HG03039 (cell line): Measurements from ENCODE around the gene COMTD1.
A peak's percentile ranks its signal among the peaks of the same experiment; 100 is the strongest.

Experiments used
- ATAC-seq: cut with Tn5 transposase; IDR thresholded peaks from one replicate; pipeline ENCODE4 v1.9.1; 2021; ENCODE audit warnings: mild to moderate bottlenecking, moderate library complexity; ENCODE audit not compliant: unreplicated experiment

Gene COMTD1

DNA sequence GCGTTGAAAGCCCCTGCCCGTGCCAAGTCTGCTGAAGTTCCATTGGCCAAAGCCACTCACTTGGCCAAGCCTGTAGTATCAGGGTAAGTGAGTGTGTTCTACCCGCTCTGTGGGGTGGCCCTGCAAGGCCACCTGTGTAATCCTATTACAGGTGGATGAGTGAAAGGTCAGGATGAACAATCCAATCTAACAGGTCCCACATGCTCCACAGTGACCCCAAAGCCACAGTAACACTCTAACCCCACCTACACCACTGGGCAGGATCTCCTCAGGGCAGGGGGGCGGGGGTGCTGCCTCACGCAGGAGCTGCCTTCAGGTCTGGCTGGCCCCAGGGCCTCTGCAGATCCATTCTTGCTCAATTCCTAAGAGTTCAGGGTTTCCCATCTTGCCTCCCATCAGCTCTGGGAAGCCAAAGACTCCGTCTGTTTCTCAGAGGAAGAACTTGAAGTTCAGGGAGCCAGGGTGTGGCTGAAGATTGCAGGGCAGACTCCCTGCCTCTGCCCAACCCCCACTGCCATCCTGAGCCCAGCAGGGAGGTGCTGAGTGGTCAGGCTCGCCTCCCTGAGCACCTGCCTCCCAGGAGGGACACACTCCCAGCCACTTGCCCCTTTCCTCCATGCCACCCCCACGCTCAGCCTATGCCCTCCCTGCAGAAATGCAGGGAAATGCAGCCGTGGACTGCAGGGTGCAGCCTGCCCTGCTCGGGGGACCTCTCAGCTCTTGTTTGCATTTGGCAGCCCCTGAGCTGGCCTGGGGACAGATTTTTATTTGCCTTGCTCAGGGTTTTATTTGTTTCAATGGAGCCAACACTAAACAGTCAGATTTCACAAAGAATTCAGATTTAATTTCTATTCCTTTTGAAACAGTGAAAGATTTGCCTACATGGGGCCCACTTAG is 9.8 kb upstream of the COMTD1 start:
- ATAC-seq, result no peak

GRCh38 chr10:75244487-75245353 is 9.0 kb upstream of the COMTD1 start:
- no peak for ATAC-seq

DNA sequence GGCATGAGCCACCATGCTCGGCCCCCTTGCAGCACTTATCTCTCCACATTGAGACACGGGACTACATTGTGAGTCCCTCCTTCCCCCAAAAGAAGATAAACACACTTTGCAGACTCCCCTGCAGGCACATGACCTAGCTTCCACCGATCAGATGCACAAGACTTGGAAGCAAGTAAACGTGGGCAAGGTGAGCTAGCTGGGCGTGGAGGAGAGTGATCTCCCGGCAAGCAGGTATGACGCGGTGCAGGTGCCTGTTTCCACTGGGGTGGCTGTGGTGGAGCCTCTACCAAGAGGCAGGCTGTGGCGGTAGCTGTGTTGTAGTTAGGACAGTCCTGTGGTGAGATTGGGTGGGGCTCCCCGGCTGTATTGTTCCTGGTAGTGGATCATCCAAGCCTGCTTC is 7.7 kb upstream of the COMTD1 start:
- ATAC-seq, result no peak

DNA sequence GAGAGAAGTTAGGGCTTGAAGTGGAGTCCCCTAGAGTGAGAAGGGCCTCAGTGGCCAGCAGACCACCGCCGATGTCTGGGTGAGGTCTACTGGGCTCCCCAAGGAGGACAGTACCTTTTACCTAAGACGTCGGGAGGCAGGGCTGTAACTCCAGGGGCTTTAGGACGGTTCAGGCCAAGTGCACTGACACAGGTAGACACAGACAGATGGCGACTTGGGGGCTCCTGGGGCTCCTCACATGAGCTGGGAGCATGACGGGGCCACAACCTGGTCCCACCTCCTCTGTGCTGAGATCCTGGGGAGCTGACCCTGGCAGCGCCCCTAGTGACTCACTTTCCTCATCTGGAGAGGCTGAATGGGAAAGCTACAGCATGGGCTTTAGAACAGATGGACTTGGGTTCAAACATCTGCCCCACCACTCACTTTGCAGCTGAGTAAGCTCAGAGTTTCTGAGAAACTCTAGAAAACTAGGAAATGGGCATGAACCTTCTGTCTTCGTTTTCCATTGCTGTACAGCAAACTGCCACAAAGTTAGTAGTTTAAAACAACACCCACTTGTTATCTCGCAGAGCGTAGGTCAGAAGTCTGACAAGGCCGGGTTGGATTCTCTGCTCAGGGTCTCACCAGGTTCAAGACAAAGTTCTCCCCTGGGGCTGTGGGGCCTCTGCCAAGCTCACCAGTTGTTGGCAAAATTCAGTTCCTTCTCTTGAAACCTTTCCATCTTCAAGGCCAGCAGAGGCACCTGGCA is 4.7 kb upstream of the COMTD1 start:
- ATAC-seq, result no peak

DNA sequence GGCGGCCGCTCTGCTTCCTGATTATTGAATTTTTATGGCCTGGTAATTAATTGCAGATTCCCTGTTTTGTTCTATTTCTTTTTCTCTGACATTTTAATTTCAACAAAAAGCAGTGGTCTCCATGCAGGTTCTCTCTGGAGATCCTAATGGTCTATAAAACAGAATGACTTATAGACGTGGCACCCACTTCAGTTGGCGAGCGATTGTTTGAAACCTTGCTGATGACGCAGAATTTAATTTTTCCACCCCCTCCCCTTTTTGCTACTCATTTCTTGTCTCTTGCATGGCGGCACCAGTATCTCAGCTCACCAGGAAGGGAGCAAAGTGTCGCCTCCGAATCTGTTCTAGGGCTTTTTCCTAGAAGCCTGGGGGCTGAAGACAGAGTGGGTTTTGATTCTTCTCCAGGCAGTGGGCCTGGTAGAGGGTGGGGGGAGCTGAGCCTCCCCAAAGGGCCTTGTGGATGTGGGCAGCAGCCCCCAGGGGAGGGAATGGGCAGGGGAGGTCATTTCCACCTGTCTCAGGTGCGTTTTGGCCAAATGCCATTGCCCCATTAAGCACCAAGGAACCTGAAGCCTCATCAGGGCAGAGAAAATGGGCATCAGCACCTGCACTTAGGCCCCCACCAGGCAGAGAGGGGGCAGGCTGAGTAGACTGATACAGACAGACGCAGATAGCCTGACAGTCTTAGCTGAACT is 3.5 kb upstream of the COMTD1 start:
- no peak for ATAC-seq

DNA sequence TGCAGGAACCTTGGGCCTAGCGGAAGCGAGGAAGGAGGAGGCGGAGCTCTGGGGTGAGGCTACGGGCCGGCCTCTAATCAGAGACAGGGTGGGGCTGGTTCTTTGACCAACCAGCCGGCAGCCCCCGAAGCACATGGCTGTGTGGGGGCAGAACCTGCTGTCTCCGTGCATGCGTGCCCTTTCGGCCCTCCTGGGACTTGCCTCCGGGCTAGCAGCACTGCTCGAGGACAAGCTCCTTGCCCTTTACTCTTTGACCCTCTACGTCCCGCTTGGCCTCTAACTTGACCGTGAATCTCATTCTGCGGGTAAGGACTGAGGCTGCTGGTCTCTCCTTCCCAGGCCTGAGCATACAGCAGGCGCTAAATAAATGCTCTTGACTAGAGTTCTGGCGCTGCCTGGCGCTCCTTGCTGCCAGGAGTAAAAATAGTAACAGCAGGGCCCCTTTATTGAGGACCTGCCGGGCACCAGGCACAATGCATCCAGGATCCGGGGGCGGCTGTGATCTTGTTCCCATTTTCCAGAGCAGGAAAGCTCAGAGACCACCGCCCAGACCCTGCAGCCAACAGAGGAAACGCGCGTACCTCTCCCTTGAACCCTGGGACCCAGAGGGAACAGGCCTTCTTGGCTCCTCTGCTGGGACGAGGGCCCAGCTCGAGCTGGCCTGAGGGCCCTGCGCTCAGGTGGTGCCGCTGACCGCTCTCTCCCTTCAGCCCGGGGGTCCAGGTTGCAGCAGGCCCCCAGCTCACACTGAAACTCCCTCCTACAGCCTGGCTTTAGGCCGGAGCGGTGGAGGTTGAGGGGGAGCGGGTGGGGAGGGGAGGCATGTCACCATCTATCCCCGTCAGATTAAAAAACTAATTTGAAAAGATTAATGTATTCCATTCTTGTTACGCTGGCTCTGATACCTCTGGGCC is 2.7 kb upstream of the COMTD1 start:
- no peak for ATAC-seq

GRCh38 chr10:75236178-75236825 is 545 bp upstream of the COMTD1 start:
- no peak for ATAC-seq

- peak; percentile 1 for ATAC-seq
These were observed 928 bp downstream of the COMTD1 start for GRCh38 chr10:75234683-75235374.

DNA sequence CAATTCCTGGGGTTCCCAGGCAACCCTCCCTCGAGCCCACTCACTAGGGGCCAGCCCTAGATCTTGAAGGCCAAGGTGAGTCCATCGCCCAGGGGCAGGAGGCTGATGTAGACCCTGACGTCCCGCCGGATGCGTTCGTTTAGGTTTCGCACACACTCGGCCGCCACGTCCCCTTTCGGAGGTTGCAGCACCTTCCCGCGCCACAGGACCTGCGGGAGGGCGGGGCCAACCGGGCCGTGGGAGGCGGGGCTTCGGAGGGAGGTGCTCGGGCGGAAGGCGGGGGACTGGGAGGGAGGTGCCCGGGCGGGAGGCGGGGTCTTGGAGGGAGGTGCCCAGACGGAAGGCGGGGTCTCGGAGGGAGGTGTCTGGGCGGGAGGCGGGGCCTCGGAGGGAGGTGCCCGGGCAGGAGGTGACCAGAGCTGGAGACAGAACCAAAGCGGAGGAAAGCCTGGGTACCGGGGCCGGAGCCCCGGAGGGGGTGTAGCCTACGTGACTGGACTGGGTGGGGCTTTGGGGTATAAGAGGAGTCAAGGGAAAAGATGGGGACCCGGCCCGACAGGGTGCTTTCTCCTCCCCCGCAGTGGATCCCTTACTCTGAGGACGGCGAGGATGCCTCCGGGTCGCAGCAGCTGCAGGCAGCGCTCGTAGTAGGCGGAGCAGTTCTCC is 1.6 kb downstream of the COMTD1 start:
- peak; percentile 43 for ATAC-seq

- no peak for ATAC-seq
These were observed 2.2 kb downstream of the COMTD1 start for GRCh38 chr10:75233444-75234016.

GRCh38 chr10:75231672-75232581 is 3.8 kb downstream of the COMTD1 start:
- no peak for ATAC-seq

- peak; percentile 37 for ATAC-seq
These were observed 5.1 kb downstream of the COMTD1 start for GRCh38 chr10:75230600-75231038.

- no peak for ATAC-seq
These were observed 5.8 kb downstream of the COMTD1 start for GRCh38 chr10:75229971-75230370.

GRCh38 chr10:75228834-75229233 is 6.9 kb downstream of the COMTD1 start:
- ATAC-seq, result no peak

- ATAC-seq, result no peak
These were observed 7.5 kb downstream of the COMTD1 start for GRCh38 chr10:75228278-75228677.

DNA sequence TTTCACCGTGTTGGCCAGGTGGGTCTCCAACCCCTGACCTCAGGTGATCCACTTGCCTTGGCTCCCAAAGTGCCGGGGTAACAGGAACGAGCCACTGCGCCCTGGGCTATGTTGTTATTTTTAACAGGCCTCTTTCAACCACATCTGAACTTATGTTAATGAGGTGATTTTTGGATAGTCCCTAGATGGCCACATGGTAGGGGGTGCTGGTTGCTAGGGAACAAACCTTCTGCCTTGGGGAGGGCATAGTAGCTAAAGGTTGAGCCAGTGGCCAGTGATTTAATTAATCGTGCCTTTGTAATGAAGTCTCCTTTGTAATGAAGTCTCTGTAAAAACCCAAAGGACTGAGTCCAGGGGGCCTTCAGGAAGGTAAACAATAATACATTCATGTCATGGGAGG is 9.1 kb downstream of the COMTD1 start:
- no peak for ATAC-seq
